ENCODE data around the gene PEX11G. TPM values are rescaled to one million over a fixed set of nuclear protein-coding genes. Genes with fewer than 3 reads are reported as not detected.

PEX11G gene
- total RNA-seq, 1 experiment from 2014 or later = 2.8 TPM

DNA sequence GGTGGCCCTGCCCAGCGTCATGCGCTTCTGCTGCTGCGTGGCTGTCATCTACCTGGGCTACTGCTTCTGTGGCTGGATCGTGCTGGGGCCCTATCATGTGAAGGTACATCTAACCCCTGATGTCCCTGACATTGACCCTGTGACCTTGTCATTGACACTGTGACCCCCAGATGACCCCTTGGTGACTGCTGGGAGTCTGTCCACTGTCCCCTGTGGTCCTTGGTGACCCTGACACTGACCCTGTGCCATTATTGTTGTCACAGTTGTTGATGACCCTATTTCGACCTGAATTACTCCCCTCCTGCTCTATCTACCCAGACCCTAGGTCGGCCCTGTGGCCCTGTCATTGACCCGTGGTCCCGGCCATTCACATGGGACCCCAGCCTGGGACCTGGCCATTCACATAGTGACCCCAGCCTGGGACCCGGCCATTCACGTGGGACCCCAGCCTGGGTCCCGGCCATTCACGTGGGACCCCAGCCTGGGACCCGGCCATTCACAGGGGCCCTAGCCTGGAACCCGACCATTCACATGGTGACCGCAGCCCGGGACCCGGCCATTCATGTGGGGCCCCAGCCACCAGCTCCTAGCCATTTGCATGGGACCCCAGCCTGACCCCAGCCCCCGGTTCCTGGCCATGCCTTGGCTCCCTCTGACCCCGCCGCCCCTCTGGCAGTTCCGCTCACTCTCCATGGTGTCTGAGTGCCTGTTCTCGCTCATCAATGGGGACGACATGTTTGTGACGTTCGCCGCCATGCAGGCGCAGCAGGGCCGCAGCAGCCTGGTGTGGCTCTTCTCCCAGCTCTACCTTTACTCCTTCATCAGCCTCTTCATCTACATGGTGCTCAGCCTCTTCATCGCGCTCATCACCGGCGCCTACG is 41.0 kb upstream of the PEX11G start:
- Histone ChIP-seq H3K56ac (ENCODE audit: insufficient read length, low read depth, low read length) (no peak overlapping the region), H3T11ph (ENCODE audit: low read length) (no peak overlapping the region), H4K20me1 (ENCODE audit: control insufficient read depth, insufficient read depth, insufficient read length) (no peaks in the 10 kb centered on the region), H2AFZ (ENCODE audit: low read length) (no peak overlapping the region), H3K9ac (ENCODE audit: extremely low read depth, insufficient read length, low read length) (no peak overlapping the region), H3K14ac (ENCODE audit: insufficient read depth, low read length) (no peak overlapping the region), H4K8ac (replicated peaks; ENCODE audit: insufficient read length, low read depth, low read length) (no peak overlapping the region), H3K79me1 (ENCODE audit: insufficient read depth, low read depth, low read length, poor library complexity, severe bottlenecking) (no peaks in the 10 kb centered on the region), H2BK15ac (ENCODE audit: low read depth, low read length) (no peak overlapping the region), H3K18ac (ENCODE audit: insufficient read length, low read depth, low read length) (no peak overlapping the region), H3K4me1 (ENCODE audit: insufficient read depth, low read length) (peaks cover 2% of the 10 kb centered on the region; the same call in 1 of the 2 replicates), H3K27ac (ENCODE audit: insufficient read length, low read depth, low read length) (no peak overlapping the region), H4K91ac (ENCODE audit: insufficient read length, low read depth, low read length) (no peak overlapping the region), H3K27me3 (ENCODE audit: insufficient read depth, low read length) (no peaks in the 10 kb centered on the region), H3K4ac (ENCODE audit: low read depth, low read length) (no peak overlapping the region), H2AK5ac (ENCODE audit: insufficient read length, low read length) (no peak overlapping the region), H3K4me2 (ENCODE audit: insufficient read depth, insufficient read length, low read length) (no peak overlapping the region), H2BK12ac (ENCODE audit: insufficient read length, low read depth, low read length) (no peak overlapping the region), H2BK20ac (ENCODE audit: low read depth, low read length, poor library complexity, severe bottlenecking) (no peak overlapping the region), H3K23ac (ENCODE audit: insufficient read length, low read depth, low read length) (no peak overlapping the region), H2BK120ac (ENCODE audit: low read depth, low read length, poor library complexity, severe bottlenecking) (no peak overlapping the region), H3K23me2 (ENCODE audit: insufficient read length, low read depth, low read length, poor library complexity, severe bottlenecking) (peaks cover 6% of the 10 kb centered on the region), H4K5ac (ENCODE audit: insufficient read length, low read depth, low read length) (no peak overlapping the region), H3K79me2 (ENCODE audit: insufficient read depth, low read length) (no peaks in the 10 kb centered on the region), H3K9me3 (ENCODE audit: control insufficient read depth, low read depth, low read length) (no peaks in the 10 kb centered on the region), H2BK5ac (ENCODE audit: insufficient read length, low read length) (no peak overlapping the region)
- no peaks in the 10 kb centered on the region for H3K27me3 Mint-ChIP-seq (ENCODE audit: low read depth)
- DNase-seq = no peak
- H3K36me3 Mint-ChIP-seq (ENCODE audit: insufficient read depth in 1 of 3, low read depth in 3 of 3) = peaks cover 4 to 25% (median 24%) of the 10 kb centered on the region in 3 experiments; a peak in 6 of 7 replicates
- WGBS (ENCODE audit: extremely low coverage, insufficient read length, low lambda C conversion rate) = no CpG with 5 or more reads among the region's 33 CpGs
- H3K9me3 Mint-ChIP-seq = no peaks in the 10 kb centered on the region
- no peak overlapping the region for H3K27ac Mint-ChIP-seq
- peaks cover 0 to 2% of the 10 kb centered on the region in 2 experiments; a peak in 1 of 4 replicates for H3K4me1 Mint-ChIP-seq
- TF ChIP-seq, protein P1, sequence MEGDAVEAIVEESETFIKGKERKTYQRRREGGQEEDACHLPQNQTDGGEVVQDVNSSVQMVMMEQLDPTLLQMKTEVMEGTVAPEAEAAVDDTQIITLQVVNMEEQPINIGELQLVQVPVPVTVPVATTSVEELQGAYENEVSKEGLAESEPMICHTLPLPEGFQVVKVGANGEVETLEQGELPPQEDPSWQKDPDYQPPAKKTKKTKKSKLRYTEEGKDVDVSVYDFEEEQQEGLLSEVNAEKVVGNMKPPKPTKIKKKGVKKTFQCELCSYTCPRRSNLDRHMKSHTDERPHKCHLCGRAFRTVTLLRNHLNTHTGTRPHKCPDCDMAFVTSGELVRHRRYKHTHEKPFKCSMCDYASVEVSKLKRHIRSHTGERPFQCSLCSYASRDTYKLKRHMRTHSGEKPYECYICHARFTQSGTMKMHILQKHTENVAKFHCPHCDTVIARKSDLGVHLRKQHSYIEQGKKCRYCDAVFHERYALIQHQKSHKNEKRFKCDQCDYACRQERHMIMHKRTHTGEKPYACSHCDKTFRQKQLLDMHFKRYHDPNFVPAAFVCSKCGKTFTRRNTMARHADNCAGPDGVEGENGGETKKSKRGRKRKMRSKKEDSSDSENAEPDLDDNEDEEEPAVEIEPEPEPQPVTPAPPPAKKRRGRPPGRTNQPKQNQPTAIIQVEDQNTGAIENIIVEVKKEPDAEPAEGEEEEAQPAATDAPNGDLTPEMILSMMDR (conservative IDR thresholded peaks at IDR 0.05) = no peak
- no peak overlapping the region; a peak in 1 of 5 replicates for H3K4me3 Mint-ChIP-seq

All from H9 (cell line).